ENCODE measurements around the gene TIGD7.

GRCh38 chr16:3249020-3249419 lies 56.2 kb downstream of the TIGD7 start:
- no peak for TF ChIP-seq CTCF (IDR thresholded peaks at IDR 0.05)
- no peak for TF ChIP-seq POLR2AphosphoS5 (IDR thresholded peaks at IDR 0.05)

Measured in prostate gland (tissue), 2 donors.